Caco-2 (cell line): ENCODE measurements around the gene LBHD2. TPM values are rescaled to one million over a fixed set of nuclear protein-coding genes. Genes with fewer than 3 reads are reported as not detected.

Experiments used
- BruUV-seq: library from RNA; stranded (reverse); fragments of 400-500 nt; replicated peaks from 2 replicates; lab custom pipeline; 2021; lab: Mats Ljungman, UMichigan
- CTCF ChIA-PET: fragments of 300-600 bp; sonication (Branson Sonifier 250); formaldehyde crosslinking; loops from one replicate; lab custom pipeline; 2022; ENCODE audit warnings: antibody characterized with exemption; lab: Charles Lee
- POLR2A ChIA-PET: fragments of 300-600 bp; sonication (Branson Sonifier 250); formaldehyde crosslinking; loops from one replicate; lab custom pipeline; 2022; ENCODE audit warnings: antibody characterized with exemption; lab: Charles Lee
- DNase-seq, 2 experiments: peaks; one replicate each; pipeline versions ENCODE4 v3.0.0 to v3.0.0-alpha.2; 2020 to 2022
- H3K27me3 ChIP-seq: replicated peaks from 2 replicates; pipeline ENCODE4 v1.6.0; 2011; ENCODE audit warnings: low read length; ENCODE audit not compliant: control insufficient read depth, insufficient read depth
- H3K36me3 ChIP-seq: 2 replicates; pipeline ENCODE4 v1.5.1; 2011; ENCODE audit warnings: low read length; ENCODE audit not compliant: control insufficient read depth, insufficient read depth
- H3K4me1 ChIP-seq: fragments of 250-450 bp; sonication (Bioruptor Pico); 2 replicates; pipeline ENCODE4 v1.5.1; 2020; ENCODE audit warnings: mild to moderate bottlenecking
- H3K4me3 ChIP-seq: 2 replicates; pipeline ENCODE4 v1.5.1; 2011; ENCODE audit warnings: low read depth, mild to moderate bottlenecking, control low read depth, low read length
- H3K9me3 ChIP-seq: fragments of 250-450 bp; sonication (Bioruptor Pico); 2 replicates; pipeline ENCODE4 v1.5.1; 2020; ENCODE audit warnings: mild to moderate bottlenecking, moderate library complexity
- H3K27ac Mint-ChIP-seq: one replicate; pipeline ENCODE4 v1.8.0; 2022; ENCODE audit warnings: mixed read lengths; ENCODE audit not compliant: unreplicated experiment
- H3K27me3 Mint-ChIP-seq: one replicate; pipeline ENCODE4 v1.8.0; 2022; ENCODE audit warnings: mixed read lengths; ENCODE audit not compliant: insufficient read depth, unreplicated experiment
- H3K36me3 Mint-ChIP-seq: one replicate; pipeline ENCODE4 v1.8.0; 2022; ENCODE audit warnings: mild to moderate bottlenecking, mixed read lengths; ENCODE audit not compliant: insufficient read depth, unreplicated experiment
- H3K4me1 Mint-ChIP-seq: one replicate; pipeline ENCODE4 v1.8.0; 2022; ENCODE audit warnings: low read depth, mixed read lengths; ENCODE audit not compliant: unreplicated experiment
- H3K4me3 Mint-ChIP-seq: one replicate; pipeline ENCODE4 v1.8.0; 2022; ENCODE audit warnings: mild to moderate bottlenecking, moderate library complexity, mixed read lengths; ENCODE audit not compliant: unreplicated experiment
- H3K9me3 Mint-ChIP-seq: one replicate; pipeline ENCODE4 v1.8.0; 2022; ENCODE audit warnings: mixed read lengths; ENCODE audit not compliant: unreplicated experiment
- CTCF ChIP-seq, 2 experiments: fragments of 200-600 bp in 1 of 2; IDR thresholded peaks; 1 replicate in 1 of 2; 2 replicates in 1 of 2; pipeline versions ENCODE4 v1.5.1 to v1.8.0; 2011 to 2022; ENCODE audit warnings: antibody characterized with exemption in 1 of 2, control low read depth in 1 of 2, inconsistent platforms in 1 of 2, low read depth in 1 of 2, low read length in 1 of 2, mild to moderate bottlenecking in 1 of 2, moderate library complexity in 1 of 2; ENCODE audit not compliant: insufficient read depth in 1 of 2, severe bottlenecking in 1 of 2, unreplicated experiment in 1 of 2
- intact Hi-C: fragments of 100-400 bp; cut with micrococcal nuclease; formaldehyde crosslinking; loops from one replicate; pipeline ENCODE4 v1.10.0; 2022; ENCODE audit not compliant: unreplicated experiment
- total RNA-seq: library from RNA; stranded (reverse); gene quantifications from 2 replicates; pipeline ENCODE4 v1.2.3, GENCODE V29; 2022

The LBHD2 gene
- total RNA-seq, 1 experiment from 2014 or later: not detected

GRCh38 chr14:103135333-103136260 is 51.6 kb downstream of the LBHD2 start:
- peaks cover 5% of the 10 kb centered on the region; the same call in 1 of the 2 replicates for H3K4me1 ChIP-seq
- no peak overlapping the region for H3K27ac Mint-ChIP-seq
- no peak for DNase-seq
- peaks cover 6% of the 10 kb centered on the region for H3K4me1 Mint-ChIP-seq
- H3K9me3 ChIP-seq: no peaks in the 10 kb centered on the region
- no peaks in the 10 kb centered on the region for H3K27me3 ChIP-seq
- H3K4me3 Mint-ChIP-seq: no peak overlapping the region
- ChIA-PET POLR2A (no interaction called here), CTCF (interaction anchor here (1.4 kb wide), 1 partner anchor 31 kb away, joined by 4 read pairs; no protein-coding TSS in a partner anchor)
- no peaks in the 10 kb centered on the region for H3K27me3 Mint-ChIP-seq
- no peaks in the 10 kb centered on the region for H3K9me3 Mint-ChIP-seq
- intact Hi-C loops: no loop called here
- no peaks in the 10 kb centered on the region for H3K36me3 Mint-ChIP-seq
- H3K36me3 ChIP-seq: no peaks in the 10 kb centered on the region
- BruUV-seq: no TSS peak
- TF ChIP-seq CTCF (IDR thresholded peaks at IDR 0.05; ENCODE audit: insufficient read depth in 1 of 2, low read depth in 1 of 2, low read length in 1 of 2, severe bottlenecking in 1 of 2, unreplicated experiment in 1 of 2): no peak
- H3K4me3 ChIP-seq: no peak overlapping the region

- Mint-ChIP-seq H3K4me1 (peaks cover 6% of the 10 kb centered on the region), H3K9me3 (no peaks in the 10 kb centered on the region), H3K4me3 (no peak overlapping the region), H3K36me3 (no peaks in the 10 kb centered on the region), H3K27ac (peak overlapping the region; percentile 23), H3K27me3 (no peaks in the 10 kb centered on the region)
- peak in 1 of 2 experiments; percentile 40 for DNase-seq
- intact Hi-C loops: no loop called here
- no TSS peak for BruUV-seq
- H3K36me3 ChIP-seq: no peaks in the 10 kb centered on the region
- TF ChIP-seq CTCF (IDR thresholded peaks at IDR 0.05; ENCODE audit: insufficient read depth in 1 of 2, low read depth in 1 of 2, low read length in 1 of 2, severe bottlenecking in 1 of 2, unreplicated experiment in 1 of 2): no peak
- H3K27me3 ChIP-seq: no peaks in the 10 kb centered on the region
- H3K4me1 ChIP-seq: peaks cover 5% of the 10 kb centered on the region; the same call in 1 of the 2 replicates
- no peaks in the 10 kb centered on the region for H3K9me3 ChIP-seq
- H3K4me3 ChIP-seq: no peak overlapping the region
- ChIA-PET CTCF (interaction anchor here (1.4 kb wide), 1 partner anchor 32 kb away, joined by 4 read pairs; no protein-coding TSS in a partner anchor), POLR2A (no interaction called here)
Observed at GRCh38 chr14:103136388-103137271, 52.6 kb downstream of the LBHD2 start.
